Raji (cell line): ENCODE measurements around the gene ZRANB1.

Experiments used
- POLR2A ChIP-seq: IDR thresholded peaks from 2 replicates; pipeline ENCODE4 v1.6.1; 2011; ENCODE audit warnings: low read depth, low read length, control low read depth; ENCODE audit not compliant: insufficient read depth

Gene ZRANB1

DNA sequence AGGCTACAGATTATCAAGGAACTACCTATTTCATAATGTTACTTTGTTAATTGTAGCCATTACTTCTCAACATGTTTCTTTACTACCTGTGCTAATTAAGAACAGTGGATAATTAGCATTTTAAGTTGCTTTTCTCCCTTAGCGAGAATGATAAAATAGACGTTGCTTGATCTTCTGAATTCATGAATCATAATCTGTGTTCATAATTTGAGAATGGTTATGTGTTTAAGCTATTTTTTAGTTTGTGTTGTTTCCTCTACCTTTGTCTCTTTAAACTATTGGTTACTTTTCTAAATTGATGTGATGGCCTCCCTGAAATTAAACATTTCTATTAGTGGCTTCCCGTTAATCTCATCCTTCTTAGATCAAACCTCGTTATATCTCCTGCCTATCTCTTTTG, at the start of gene ZRANB1:
TSS of gene ZRANB1 (plus strand) at position 301 of the 400 bp plus-strand sequence. CDS start 371 bp downstream, outside the sequence.
- no peak for TF ChIP-seq POLR2A

DNA sequence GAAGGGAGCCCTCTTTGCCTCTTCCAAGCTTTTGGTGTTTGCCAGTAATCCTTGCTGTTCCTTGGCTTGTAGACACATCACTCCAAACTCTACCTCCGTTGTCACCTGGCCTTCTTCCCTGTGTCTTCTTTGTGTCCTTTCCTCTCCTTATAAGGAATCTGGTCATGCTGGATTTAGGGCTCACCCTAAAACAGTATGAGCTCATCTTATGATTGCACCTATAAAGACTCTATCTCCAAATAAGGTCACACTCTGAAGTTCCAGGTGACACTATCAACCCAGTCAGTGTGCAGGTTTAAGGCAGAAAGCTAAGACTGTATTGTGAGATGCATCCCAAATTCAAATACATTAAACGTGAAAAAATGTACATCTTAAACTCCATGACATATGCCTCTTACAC, 49.0 kb upstream of the ZRANB1 start:
- no peak for TF ChIP-seq POLR2A

DNA sequence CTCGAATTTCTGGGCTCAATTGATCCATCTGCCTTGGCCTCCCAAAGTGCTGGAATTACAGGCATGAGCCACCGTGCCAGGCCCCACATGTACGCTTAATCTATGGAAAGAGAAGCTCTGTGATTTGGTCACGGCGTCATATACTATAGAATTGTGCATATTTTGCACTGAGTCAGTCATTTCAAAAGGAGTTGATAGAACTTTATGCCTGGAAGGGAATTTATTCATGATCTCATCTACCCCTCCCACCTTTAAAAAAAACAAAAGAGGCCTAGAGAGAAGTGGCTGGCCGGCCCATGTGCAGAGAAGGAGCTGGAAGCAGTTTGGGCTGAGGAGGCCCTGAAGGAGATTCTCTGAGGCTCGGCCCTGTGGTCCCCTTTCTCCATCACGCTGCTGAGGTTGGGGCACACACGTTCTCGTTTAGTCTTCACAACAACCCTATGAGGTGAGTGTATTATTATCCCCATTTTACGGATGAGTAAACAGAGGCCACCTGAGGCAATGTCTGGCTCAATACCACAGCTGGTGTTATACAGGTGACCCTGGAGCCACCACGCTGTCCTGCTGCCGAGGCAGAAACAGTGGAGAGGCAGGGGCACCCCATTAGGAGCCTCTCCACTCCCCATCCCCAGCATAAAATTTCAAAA, 47.2 kb upstream of the ZRANB1 start:
- TF ChIP-seq POLR2A, result no peak

DNA sequence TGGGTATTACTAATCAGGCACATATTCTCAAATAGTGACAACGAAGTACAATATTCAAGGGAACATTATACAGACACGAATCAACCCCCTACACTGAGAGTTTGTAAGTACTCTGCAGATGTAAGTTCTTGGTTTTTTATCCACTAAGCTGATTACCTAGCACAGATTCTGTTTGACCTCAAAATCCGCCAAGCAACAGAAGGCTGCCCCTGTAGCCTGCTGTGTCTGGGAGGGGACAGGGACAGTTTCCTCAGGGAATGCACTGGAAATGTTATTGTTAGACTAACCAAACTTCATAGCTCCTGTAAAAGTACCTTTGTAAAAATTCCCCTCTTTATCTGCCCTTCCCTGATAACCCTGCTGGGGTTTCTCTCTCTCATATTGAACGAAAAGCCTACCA, 45.2 kb upstream of the ZRANB1 start:
- no peak for TF ChIP-seq POLR2A

DNA sequence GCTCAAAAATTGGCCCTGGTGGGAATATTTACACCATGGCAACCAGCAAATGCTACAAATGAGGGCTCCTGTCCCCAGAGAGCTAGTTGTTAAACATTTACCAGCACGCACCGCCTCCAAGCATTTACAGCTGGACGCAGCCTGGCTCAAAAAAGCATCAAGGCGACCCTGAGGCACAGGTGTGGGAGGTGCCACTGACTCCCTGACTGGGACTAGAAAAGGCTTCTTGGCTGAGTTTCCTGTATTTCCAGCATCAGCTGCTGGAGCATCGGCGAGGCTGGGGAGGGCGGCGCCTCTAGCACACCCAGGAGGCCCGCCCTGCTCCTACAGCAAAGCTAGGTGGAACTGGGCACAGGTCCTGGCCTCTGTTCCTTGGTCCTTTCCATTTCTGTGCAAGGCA, 43.5 kb upstream of the ZRANB1 start:
- no peak for TF ChIP-seq POLR2A

DNA sequence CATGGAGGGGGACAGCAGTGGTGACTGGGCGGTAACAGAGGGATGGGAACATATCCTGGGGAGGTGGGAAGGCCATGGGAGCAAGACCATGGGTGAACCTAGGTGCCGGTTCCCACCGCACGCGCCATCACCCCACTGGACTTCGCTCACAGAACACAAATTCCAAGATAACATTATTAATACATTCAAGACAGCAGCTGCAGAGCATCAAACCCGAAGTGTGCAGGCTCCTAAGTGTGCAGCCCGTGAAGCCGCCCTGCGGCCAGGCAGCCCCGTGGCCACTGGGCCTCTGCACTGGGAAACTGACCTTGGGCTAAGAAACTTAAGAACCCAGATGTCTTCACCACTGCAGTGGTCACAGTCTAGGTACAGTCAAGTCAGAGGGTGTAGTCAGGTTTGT, 42.8 kb upstream of the ZRANB1 start:
- TF ChIP-seq POLR2A, result no peak

DNA sequence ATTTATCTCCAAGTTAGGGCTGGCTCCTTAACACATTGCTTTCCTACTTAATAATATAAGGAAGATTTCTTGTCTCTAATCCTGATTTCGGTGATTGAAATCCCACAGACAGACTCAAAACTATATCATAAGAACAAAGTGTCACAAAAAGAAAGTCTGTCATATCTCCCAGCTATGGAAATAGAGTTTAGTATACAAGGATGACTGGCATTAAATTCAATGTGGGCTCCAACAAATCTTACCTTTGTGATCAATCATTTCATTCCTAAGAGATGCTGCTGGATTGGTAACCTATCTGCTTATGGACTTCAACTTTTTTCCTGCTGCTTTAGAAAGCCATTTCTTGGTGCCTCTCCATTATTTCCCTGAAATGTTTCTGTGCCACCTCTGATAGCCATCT, 39.5 kb upstream of the ZRANB1 start:
- TF ChIP-seq POLR2A, result no peak

DNA sequence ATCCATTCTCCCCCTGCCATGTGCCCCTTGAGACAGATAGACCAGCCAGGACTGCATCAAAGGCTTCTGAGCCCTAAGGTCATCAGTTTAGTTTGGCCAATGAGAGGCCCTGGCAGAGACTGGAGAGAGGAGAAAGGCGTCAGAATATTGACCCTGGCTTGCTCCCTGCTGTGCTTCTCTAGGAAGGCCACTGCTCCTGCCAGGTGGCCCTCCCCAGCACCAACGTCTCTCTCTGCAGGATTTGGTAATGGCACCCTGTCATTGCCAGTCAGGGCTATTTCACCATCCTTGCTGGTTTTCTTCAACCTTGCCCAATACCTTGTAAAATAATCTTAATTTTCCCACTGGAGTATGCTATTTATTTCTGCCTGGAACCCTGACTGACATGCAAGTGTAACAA, 38.8 kb upstream of the ZRANB1 start:
- no peak for TF ChIP-seq POLR2A

DNA sequence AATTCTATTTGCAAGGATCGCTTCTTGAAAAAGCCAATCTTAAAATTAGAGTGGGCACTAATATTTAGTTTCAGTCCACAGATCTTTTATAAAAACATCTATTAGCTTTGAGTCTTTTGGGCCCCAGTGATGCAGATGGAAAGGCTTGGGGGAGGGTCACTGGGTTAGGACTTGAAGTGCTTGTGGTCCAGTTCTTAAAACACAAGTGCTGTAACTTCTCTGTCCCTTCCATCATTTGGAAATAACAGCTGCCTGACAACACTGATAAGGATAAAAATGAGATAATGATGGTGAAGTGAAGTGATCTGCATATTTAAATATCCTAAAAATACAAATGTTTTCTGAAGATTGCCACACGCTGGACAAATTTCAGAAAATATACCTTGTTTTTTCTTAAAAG, 37.1 kb upstream of the ZRANB1 start:
- no peak for TF ChIP-seq POLR2A

DNA sequence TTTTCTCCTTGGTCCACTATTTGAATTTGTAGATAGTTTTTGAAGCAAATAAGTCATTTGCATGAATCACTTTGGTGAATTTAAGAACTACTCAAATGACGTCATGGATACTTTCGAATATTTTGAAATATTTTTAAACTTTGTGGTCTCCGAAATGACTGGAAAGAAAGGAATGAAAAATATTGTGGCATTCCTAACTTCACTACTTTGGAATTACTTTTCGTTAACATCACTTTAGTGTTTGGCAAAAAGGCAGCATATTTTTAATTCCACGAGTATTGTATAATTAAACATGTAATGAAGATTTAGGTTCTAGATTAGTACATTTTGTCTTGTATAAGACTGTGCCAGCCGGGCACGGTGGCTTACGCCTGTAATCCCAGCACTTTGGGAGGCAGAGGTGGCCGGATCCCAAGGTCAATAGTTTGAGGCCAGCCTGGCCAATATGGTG, 35.3 kb upstream of the ZRANB1 start:
- TF ChIP-seq POLR2A, result no peak

DNA sequence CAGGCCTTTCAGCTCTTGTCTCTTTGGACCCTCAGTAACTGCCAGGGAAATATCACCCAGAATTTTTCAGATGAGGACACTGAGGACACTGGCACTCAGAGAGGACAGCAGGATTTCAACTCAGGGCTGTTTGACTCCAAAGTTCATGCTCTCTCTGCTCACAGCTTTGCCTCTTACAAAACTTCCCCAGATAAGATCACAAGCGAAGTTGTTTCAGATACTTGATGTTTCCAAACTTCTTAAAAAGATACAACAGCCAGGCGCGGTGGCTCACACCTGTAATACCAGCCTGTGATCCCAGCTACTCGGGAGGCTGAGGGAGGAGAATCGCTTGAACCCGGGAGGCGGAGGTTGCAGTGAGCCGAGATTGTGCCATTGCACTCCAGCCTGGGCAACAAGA, 32.4 kb upstream of the ZRANB1 start:
- no peak for TF ChIP-seq POLR2A

DNA sequence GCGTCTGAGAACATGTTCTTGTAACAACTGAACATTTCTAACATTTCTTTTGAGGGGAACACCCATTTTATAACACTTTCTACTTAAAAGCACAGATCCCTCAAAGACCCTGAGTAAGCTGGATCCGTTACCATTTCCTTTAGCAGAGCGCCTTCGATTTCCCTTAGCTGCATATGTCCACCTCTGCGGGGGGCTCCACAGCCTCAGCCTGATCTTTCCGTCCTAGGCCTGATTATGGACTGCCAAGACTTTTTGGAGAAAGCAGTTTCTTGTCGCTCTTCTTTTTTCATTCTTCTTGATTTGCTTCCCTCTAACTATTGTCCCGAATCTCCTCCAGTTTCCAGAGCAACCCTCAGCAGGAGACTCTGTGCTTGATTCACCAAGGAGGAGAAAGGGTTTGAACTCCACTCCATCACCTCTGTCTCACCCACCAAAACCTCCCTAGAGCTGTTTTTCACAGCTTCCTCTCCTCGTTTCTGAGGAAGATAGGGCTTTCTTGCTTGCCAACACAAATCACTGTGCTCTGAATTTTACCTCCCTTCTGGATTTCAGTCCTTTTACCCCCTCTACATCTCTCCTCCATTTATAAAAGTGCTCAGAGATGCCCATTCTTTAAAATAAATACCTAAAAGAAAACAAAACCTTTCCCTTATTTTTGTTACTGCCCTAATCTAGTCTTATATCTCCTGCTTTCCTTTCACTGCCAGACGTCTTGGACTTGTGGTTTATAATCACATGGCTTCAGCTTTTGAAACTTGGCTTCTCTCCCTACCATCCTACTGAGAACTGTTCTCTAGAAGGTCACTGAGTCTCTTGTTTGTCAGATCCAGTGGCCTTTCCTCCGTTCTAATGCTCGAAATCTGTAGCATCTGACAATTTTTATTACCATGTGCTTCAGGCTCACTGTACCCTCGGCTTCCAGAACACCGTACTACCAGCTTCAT, 30.5 kb upstream of the ZRANB1 start:
- no peak for TF ChIP-seq POLR2A

DNA sequence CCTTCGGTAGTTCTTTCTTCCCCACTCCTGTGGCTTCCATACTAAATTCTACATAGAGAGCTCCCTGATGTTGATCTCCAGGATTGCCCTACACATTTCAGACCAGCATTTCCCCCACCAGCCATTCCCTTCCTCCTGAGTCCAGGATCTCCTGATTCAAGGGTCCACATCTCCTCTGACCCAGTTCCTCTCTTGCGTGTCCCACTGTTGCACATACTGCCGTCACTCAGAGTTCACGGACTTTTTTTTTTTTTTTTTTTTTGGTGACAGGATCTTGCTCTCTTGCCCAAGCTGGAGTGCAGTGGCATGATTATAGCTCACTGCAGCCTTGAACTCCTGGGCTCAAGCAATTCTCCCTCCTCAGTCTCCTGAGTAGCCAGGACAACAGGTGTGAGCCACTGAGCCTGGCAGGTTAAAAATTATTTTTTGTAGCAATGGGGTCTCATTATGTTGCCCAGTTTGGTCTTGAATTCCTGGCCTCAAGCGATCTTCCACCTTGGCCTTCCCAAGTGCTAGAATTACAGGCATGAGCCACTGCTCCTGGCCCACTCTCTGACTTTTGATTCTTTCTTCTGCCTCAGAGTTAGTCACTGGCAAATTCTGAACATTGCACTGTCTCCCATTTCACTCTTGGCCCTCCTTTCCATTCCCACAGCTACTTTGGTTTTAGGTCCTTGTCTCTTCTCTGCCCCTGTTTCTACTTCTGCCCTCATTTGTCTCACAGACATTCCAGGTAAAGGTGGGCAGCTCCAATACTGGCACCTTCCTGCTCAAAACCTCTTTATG, 29.6 kb upstream of the ZRANB1 start:
- no peak for TF ChIP-seq POLR2A

DNA sequence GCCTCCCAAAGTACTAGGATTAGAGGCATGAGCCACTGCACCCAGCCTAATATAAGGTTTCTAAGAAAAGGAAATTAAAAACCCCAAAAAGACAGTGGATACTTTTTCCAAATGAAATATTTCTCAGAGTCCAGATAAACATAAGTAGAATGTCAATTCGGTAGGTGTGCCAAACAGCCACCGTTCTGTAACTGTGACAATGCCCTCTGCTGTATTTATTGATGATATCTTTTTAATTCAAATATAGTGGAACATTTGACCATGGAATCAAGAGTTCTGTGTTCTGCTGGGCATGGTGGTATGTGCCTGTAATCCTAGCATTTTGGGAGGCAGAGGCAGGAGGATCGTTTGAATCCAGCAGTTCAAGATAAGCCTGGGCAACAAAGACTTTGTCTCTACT, 28.8 kb upstream of the ZRANB1 start:
- no peak for TF ChIP-seq POLR2A

DNA sequence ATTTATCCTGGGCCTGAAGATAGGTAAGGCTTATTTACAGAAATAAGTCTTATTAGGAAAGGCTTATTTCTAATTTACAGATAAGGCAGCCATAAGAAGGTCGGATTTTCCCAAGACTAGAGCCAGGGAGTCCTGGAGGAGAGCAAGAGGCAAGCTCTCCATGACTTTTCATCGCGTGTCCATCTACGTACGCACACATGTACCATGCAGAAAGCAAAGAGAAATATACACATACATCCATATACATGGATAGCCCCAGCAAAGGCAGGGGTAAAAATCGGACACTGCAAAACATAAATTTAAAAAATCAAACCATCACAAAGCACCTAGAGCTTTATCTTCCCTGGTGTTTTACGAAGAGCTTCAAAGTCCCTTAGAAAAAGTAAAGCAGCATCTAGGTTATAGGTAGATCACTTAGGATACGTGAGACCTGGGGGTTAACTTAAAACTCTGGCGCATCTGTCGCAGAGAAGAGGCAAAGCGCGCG, 25.8 kb upstream of the ZRANB1 start:
- no peak for TF ChIP-seq POLR2A
